HUDEP-2 (cell line): Measurements from ENCODE around the gene THSD8.

ENCODE experiments used
- DNase-seq, 76 experiments: peaks; one replicate each; lab custom pipeline; 2025; ENCODE audit not compliant: unreplicated experiment in 76 of 76; lab: John Stamatoyannopoulos, UW

THSD8 gene

DNA sequence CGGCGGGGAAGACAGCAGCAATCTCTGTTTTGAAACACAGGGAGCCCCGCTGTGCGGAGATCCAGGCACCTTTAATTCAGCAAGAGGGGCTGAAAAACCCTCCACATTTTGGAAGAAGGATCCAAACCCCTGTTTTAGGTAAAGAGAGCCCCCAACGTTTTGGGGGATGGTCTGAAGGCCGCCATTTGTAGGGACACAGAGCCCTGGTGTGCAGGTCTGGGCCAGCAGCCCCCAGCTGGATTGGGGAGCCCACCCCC lies 23.0 kb upstream of the THSD8 start:
- DNase-seq: no peak

DNA sequence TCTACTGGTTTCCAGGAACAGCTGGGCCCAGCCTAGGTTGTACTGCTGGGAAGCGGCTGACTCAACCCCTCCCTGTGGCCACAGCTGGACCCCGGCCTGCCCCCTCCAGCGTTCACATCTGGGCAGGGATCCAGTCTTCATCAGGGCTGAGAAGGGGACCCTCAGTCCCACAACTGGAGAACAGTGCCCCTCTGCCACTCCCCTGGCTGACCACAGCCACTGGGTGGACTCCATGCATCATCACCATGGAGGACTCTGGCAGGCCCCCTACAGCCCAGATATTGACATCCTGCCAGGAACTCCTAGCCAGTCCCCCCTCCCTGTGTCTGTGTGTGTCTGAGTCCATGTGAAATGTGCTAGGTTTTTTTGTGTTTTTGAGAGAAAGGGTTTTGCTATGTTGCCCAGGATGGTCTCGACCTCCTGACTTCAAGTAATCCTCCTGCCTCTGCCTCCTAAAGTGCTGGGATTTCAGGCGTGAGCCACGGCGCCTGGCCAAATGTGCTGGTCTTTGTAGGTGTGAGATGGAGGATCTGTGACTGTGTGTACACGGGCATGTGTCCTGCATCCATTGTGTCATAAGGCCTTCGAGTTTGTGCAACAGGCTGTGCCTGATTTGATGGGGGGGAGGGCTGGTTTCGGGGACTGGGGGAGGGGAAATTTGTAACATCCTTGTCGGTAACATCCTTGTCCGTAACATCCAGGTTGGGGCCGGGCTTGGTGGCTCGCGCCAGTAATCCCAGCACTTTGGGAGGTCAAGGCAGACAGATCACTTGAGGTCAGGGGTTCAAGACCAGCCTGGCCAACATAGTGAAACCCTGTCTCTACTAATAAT lies 22.5 kb upstream of the THSD8 start:
- DNase-seq: peak in 27 of 76 experiments; percentile 13 to 68 (median 40)

DNA sequence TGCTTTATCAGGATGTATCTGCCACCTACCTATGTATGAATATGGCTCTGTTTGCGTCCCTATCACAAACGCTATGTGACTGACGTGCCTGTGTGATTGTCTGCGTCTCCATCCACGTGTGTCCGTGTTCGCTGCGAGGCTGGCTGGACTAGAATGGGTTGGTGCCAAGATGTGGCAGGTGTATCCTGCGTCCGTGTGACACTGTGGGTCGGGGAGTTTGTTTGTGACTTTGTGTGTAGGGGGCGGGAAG lies 19.8 kb upstream of the THSD8 start:
- DNase-seq: peak in 3 of 76 experiments; percentile 45 to 88 (median 57)

DNA sequence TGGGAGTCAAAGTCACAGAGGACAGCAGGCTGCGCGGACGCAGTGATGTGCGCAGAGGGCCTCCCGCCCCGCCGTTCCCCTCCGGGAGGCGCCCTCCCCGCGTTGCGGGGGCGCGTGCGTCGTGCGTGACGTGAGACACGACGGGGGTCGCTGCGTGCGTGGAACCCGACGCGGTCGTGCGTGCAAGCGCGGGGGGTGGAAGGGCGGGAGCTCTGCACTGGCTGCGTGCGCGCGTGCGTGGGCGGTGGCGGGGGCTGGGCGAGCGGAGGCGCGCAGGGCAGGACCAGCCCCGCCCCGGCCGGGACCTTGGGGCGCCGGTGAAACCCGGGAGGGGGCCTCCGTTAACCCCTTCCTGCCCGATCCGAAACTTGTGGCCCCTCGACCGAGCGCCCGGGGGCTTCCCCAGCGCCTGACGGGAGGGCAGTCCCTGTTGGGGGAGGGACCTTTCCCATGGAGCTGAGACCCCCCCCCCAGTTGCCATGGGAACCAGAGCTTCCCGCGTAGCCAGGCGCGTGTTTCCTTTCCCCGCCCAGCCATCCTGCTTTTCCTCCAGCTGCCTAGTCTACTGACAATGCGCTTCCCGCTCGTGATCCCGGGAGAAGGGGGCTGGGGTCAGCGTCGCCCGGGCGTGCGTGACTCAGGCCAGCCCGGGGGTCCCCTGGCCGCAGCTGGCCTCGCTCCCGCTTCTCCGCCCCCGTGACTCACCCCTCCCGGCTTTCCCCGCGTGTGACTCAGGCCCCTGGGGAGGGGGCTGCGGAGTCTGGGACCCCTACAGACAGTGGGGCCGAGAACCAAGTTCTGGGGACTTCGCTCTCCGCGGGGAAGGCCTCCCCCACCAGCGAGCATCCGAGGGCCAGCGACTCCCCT lies 19.2 kb upstream of the THSD8 start:
- DNase-seq: peak in 66 of 76 experiments; percentile 29 to 90 (median 77)

DNA sequence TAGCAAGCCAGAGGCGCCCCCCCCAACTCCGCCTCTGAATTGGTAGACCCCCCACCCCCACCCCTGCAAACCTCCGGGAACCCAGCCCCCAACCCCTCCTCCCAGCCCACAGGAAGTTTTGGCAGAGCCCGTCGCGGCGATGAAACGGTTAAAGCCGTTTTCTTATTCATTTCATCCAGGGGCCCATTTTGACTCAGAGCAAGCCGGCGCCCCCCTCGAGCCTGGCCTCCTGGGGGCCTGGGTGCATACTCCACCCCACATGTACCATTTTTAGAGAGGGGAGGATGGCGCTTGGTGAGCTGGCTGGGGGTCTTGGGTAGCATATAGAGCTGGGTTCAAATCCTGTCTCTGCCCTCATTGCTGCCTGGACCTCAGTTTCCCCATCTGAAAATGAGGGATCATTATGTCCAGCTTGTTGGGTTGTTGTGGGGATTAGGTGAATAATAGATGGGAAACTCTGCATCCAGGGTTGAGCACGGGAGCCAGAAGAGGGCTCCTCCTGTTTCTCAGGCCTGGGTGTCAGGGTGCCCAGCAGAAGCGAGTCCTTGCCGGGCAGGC lies 18.5 kb upstream of the THSD8 start:
- DNase-seq: peak in 1 of 76 experiments; percentile 32

DNA sequence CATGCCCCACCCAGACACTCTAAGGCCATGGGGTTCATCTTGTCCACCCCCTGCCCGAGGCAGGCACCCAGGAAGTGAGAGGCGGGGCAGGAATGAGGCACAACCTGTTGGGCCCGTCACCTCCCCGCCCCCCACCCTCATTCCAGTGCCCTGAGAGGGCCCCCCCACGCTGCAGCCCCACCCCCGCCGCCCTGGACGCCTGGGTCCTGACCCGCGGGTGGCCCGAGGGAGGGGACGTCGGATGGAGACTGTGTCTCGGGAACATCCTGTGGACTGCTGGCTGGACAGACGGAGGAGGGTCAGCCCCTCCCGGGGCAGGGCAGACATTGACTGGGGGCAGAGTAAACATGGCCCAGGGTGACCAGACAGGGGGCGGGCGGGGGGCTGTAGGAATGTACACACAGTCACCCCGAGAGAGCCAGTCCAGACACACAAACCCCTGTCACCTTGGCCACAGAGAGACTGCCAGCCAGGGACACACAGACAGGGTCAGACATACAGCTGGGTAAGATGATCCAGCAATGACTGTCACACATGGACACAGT lies 17.9 kb upstream of the THSD8 start:
- DNase-seq: peak in 11 of 76 experiments; percentile 25 to 72 (median 37)

DNA sequence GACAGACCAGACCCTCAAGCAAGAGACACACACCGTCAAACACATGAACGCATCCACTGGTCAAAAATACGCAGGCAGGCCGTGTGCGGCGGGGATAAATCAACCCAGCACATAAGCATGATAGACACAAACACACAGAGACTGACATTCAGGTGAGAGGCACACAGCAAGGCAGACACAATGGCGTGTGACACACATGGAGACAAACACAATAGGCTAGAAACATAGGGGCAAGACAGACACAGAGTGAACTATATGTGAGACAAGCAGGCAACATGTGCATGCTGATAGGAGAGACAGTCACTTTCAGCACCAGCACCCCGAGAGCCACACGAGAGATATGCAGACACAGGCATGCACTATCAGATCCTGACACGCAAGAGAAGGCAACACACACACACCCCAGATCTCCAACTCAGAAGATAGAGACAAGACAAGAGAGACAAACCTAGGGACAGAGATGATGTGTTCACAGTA lies 17.4 kb upstream of the THSD8 start:
- DNase-seq: peak in 75 of 76 experiments; percentile 74 to 98 (median 91)

DNA sequence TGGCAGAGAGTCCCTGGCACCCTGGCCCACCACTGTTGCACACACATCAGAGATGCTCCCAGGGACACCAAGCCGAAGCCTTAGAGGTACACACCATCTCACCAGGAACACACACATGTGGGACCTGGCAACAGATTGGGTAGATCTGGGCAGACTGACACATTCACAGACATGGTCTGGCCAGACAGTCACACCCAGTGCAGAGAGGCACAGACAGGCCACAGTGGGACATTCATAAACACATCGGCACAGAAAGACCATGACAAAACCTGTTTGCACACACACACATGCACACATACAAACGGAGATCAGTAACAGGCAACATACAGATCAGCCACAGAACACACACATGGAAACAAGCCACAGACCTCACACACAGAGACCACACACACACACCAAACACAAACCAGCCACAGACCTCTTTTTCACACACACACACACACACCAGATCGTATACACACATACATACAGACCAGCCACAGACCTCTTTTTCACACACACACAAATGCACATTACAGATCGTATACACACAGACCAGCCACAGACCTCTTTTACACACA lies 16.9 kb upstream of the THSD8 start:
- peak in 12 of 76 experiments; percentile 48 to 91 (median 74) for DNase-seq

DNA sequence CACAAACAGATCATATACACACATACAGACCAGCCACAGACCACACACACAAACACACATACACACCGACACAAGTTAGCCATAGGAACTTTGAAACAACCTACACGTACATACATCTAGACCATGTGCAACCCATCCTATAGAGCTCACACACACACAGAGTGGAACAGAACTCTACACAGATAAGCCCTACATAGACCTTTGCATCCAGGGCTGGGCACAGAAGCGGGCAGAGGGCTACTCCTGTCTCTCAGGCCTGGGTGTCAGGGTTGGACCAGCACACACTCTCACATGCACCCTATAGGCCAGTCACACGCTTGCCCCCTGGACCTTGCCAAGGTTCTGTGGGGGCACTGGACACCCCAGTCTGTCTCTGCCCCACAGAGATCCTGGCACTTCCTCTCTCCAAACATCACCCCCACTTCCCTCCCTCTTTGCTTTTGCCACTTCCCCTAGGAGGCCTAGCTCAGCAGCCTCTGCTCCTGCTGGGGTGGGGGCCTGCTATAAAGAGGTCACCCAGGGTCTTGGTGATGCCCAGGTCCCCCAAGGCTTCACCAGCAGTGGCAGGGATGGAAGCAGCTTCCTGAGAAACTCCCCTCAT lies 16.3 kb upstream of the THSD8 start:
- DNase-seq: peak in 22 of 76 experiments; percentile 15 to 75 (median 42)

DNA sequence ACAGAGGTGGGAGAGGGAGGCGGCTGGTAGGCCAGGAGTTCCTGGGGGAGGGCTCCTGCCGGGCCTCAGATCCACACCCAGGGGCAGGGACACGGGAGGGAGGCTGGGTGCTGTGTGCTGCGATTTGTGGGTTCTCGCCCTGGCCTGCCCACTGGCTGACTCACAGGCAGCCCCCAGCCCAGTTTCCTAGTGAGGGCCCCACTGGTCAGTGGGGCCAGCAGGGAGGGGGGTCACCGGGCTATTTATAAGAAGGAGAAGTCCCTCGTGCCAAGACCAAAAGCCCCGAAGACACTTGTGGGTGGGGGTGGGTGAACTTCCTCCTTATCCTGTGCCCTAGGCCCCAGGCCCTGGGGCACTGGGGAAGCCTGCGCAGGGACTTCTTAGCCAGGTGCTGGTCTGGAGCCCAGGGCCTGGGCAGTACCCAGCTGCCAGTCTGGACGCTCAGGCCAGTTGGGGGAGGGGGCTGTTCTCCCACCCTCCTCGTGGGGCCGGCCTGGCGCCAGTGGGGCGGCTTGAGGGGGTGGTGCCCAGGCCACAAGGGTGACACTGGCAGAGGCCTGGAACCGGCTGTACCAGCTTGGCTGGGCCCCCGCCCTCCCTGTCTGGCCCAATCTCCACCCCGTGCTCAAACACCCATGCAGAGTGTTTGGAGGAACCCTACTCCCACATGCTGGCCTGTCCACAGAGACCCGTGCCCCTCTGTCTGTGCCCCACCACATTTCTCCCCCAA lies 15.6 kb upstream of the THSD8 start:
- DNase-seq: peak in 59 of 76 experiments; percentile 20 to 83 (median 64)

DNA sequence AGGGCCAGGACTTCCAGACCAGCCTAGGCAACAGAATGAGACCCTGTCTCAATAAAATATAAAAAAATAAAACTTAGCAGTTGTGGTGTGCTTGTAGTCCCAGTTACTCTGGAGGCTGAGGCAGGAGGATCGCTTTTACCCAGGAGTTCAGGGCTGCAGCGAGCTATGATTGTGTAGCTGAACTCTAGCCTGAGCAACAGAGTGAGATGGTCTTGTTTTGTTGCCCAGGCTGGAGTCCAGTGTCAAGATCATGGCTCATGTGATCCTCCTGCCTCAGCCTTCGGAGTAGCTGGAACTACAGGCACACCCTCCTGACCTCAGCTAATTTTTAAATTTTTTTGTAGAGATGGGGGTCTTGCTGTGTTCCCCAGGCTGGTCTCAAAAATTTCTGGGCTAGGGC lies 14.9 kb upstream of the THSD8 start:
- peak in 2 of 76 experiments; percentile 35 to 43 for DNase-seq

DNA sequence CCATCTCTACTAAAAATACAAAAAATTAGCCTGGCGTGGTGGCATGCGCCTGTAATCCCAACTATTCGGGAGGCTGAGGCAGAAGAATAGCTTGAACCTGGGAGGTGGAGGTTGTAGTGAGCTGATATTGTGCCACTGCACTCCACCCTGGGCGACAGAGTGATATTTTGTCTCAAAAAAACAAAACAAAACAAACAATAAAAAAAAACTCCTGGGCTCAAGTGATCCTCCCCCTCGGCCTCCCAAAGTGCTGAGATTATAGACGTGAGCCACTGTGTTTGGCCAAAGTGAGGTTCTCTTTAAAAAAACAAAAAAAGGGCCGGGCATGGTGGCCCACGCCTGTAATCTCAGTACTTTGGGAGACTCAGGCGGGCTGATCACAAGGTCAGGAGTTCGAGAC lies 14.4 kb upstream of the THSD8 start:
- no peak for DNase-seq

DNA sequence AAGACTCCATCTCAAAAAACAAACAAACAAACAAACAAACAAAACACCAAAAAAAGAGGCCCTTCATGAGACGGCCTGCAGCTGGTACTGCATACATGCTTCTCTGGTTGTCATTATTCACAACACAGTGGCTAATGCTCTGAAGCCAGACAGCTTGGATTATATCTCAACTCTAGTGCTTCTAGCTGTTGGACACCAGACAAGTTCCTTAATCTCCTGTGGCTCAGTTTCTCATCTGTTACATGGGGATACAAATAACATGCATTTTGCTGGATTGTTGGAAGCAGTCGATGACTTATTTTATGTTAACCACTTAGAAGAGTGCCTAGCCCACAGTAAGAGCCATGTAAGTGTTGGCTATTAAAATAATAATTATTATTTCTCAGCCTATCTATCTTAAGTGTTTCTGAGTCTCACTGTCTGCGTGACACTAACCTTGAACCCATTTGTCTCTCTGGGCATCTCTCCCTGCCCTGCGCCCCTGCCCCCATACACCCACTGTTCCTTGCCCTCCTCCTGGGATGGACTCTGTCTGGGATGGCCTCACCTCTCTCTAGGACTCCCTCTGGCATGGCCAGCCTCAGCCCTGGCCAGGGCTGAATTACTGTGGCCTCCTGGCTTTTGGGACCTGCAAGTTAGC lies 13.7 kb upstream of the THSD8 start:
- DNase-seq: peak in 15 of 76 experiments; percentile 17 to 63 (median 36)

DNA sequence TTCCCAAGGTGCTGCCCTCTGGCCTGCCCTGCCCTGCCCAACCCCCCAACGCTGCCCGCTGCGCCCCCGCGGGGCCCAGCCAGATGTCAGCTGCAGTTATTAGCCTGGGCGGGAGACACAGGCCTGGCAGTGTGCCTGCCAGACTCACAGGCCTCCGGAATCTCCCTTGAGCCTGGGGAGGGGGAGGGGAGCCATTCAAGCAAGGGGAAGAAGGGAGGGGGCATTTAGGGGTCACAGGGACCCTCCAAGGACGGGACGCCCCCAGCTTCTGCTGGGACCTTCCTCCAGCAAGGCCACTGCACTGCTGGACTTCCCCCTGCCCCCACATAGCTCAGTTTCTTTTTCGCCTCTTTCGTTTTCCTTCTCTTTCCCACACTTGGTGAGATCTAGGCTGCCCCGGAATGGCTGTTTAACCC lies 13.2 kb upstream of the THSD8 start:
- DNase-seq: peak in 73 of 76 experiments; percentile 42 to 96 (median 86)

DNA sequence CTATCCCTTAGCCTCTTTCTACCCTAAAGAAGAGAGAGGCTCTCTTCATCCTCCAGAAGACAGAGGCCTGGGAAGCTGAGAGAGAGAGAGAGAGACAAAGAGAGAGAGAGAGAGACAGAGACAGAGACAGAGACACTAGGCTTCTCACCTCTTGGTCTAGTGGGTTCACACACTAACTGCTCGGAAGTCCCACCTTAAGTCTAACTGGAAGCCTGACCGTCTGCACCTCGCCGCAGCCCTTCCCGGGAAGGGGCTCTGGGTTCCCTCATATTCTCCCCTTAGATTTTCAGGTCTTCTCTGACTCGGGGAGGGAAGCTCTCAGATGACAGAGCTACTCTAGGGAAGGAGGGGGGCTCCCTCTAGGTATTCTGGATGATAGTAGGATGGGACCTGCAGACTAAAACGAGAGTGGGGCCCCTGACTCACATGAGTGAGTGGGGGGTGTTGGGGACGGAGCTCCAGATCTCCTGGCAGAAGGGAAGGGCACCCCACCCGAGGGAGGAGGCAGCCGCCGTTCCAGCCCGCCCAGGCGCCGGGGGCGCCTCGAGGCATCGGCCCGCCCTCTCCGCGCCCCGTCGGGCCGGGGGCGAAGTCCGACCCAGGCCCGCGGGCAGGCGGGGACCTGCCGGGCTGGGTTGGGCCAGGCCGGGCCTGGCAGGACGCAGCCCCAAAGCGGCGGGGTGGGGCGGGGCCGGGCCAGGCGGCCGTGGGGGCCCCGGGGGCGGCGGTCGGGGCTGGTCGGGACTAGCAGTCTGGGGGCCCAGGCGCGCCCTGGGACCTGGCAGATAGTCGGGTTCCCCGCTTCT lies 12.6 kb upstream of the THSD8 start:
- DNase-seq: peak in 21 of 76 experiments; percentile 40 to 91 (median 65)

DNA sequence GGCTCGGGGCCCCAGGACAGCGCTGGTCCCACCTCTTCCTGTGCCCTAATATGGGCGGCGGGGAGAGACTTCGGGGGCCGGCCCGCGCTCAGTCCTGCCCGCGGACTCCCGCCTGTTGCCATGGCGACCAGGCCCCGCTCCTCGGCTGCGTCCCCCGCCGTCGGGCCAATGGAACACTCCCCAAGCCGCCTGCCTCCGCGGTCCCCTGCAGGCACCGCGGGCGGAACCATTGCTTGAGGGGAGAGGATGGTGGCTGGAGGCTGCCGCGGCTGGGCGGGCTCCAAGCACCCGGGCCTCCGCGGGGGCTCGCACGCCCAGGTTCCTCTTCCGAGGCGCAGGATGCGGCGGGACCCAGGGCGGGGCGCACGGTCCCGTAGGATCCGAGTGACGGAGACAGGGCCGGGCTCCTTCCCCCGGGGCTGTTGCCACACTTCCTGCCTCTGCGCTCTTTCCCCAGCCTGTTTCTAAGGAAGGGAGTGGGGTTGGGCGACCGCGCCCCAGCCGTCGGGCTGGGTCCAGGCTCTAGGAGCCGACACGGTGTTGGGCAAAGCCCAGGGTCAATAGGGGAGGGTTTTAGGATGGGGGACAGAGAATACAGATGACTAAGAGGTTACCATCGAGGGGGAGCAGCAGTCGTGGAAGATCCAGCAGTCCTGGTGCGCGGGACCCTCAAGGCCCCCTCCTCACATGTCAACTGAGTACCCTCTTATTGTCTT lies 11.8 kb upstream of the THSD8 start:
- DNase-seq: peak in 75 of 76 experiments; percentile 91 to 100 (median 99)

DNA sequence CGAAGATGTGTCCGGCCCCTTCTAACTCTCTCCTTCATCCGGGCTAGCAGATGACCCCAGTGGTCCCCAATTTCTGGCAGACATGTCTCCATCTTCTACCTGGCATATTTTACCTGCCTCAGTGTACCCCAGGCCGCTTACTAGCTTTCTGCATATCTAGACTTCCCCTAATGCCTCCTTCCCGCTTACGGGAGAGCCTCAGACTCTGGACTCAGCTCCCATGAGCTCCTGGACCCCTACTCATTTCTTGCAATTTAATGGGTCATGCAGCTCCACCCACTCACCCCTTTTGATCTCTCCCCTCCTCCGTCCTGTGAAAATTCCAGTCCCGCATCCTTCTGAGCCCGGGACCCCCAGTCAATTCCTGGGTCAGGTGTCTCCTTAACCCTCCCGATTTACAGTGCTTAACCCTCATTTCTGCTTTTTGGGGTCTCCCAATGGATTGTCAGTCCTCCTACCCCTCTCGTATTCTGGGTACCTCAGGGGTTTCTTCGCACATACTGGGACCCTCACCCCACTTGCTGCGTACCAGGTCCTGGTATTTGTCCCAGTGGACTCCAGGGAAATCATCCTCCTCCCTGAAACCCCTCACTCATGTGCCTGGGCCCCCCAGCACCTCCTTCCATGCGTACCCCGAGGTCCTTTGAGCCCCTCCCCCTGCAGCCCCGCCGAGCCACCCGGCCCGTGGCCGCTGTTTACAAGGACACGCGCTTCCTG lies 11.1 kb upstream of the THSD8 start:
- DNase-seq: peak in 4 of 76 experiments; percentile 18 to 61 (median 54)
